Measurements from ENCODE around the gene CYP1B1.

GRCh38 chr2:38068234-38068633 is 7.7 kb downstream of the CYP1B1 start:
- TF ChIP-seq POLR2A (IDR thresholded peaks at IDR 0.05; ENCODE audit: low read depth, low read length), result no peak
- no peak for TF ChIP-seq RCOR1 (IDR thresholded peaks at IDR 0.05; ENCODE audit: insufficient replicate concordance, low read length)
- TF ChIP-seq CTCF (conservative IDR thresholded peaks at IDR 0.05; ENCODE audit: low read depth, low read length), result no peak
- TF ChIP-seq RAD21 (IDR thresholded peaks at IDR 0.05; ENCODE audit: low read length), result no peak
- no peak for TF ChIP-seq MXI1 (IDR thresholded peaks at IDR 0.05; ENCODE audit: borderline replicate concordance, low read depth, low read length)
- TF ChIP-seq CEBPB (IDR thresholded peaks at IDR 0.05; ENCODE audit: low read depth, low read length), result no peak
- TF ChIP-seq NFE2L2 (IDR thresholded peaks at IDR 0.05; ENCODE audit: low read depth, low read length), result no peak
- no peak for TF ChIP-seq ELK1 (IDR thresholded peaks at IDR 0.05; ENCODE audit: borderline replicate concordance, low read depth, low read length)

Measured in IMR-90 (cell line).